Hematopoietic multipotent progenitor cell treated with erythropoietin and hydrocortisone succinate and interleukin-3 and kit ligand, for 17 days (in vitro differentiated cells): ENCODE measurements around the gene ZDHHC14.
"Not testable (repeated sequence)": the region's sequence is repeated elsewhere in the genome, so short reads cannot be mapped to it uniquely, and the experiment has no call there.

ENCODE experiments used
- DNase-seq: peaks from one replicate; pipeline ENCODE4 v3.0.0-alpha.2; 2015; ENCODE audit warnings: low spot score

The ZDHHC14 gene

DNA sequence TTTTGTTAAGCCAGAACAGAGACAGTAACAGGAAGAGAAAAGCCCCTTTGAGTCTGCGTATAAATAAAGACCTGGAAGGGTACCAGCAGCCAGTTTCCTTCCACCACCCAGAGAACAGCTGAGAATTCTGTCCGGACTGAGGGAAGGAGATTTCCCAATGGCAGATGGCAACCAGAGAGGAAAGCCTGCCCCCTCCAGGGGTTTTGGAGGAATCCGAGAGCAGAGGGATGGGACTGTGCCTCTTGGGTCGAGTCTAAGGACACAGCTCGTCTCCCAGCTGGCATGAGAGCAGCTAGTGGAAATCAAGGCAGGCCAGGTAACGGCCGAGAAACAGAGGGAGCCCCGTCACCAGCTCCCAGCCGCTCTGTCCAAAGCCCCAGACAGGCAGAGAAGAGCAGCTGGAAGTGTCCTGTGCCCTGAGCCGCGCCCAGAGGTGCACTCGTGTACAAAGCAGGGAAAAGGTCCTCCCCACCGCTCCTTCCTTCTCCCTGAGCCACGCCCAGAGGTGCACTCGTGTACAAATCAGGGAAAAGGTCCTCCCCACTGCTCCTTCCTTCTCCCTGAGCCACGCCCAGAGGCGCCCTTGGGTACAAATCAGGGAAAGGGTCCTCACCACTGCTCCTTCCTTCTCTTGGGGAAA is 308.1 kb downstream of the ZDHHC14 start:
- DNase-seq, result no peak

DNA sequence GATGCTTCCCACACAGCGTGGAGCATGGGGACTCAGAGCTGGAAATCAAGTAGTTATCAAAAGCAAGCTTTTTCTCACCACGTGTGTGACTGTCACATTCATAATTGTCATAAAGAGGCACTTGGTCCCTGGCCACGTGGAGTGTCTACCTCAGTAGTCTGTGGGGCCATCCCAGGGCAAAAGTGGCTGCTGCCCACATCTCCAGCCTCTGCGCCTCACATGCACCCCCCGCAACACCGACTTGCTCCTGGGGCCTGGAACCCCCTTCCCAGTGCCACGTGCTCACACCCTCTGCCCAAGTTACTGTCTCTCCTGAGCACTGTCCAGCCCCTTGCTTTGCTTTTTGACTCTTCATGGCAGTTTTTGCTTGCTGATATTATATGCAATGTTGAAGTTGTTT is 308.9 kb downstream of the ZDHHC14 start:
- no peak for DNase-seq

DNA sequence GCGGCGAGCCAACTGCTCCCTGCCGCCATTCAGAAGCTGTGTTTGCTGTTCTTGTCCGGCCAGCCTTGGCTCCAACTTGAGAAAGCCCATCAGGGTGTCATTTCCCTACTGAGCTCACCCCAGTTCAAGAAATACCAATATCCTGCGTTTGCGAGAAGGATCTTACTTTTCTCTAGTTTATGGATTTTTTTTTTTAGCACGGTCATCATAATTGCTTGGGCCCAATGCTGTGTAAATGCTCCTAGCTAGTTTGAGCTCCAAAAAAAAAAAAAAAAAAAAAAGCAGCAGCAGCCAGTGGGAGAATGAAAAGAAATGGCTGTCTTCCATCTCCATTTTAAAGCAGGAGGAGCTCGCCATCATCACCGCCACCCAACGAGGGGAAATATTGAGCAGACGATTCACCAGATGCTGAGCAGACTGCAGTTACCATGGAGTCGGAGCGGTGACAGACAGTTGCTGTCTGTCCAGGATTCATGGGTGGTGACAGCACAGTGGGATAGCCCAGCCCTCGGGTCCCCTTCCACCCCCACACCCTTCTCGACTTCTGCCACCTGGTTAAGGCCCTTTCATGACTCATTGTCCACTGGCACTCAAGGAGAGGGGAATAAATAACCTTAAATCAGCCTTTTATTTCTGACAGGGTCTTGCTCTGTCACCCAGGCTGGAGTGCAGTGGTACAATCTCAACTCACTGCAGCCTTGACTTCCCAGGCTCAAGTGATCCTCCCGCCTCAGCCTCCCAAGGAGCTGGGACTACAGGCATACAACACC is 309.6 kb downstream of the ZDHHC14 start:
- no peak for DNase-seq

DNA sequence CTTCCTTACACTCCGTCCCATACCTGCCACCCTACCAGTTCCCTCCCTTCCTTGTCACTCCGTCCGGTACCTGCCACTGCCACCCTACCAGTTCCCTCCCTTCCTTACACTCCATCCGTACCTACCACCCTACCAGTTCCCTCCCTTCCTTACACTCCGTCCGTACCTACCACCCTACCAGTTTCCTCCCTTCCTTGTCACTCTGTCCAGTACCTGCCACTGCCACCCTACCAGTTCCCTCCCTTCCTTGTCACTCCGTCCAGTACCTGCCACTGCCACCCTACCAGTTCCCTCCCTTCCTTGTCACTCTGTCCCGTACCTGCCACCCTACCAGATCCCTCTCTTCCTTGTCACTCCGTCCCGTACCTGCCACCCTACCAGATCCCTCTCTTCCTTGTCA is 310.6 kb downstream of the ZDHHC14 start:
- DNase-seq, result not testable (repeated sequence)

GRCh38 chr6:157693867-157694266 is 312.9 kb downstream of the ZDHHC14 start:
- DNase-seq, result no peak

DNA sequence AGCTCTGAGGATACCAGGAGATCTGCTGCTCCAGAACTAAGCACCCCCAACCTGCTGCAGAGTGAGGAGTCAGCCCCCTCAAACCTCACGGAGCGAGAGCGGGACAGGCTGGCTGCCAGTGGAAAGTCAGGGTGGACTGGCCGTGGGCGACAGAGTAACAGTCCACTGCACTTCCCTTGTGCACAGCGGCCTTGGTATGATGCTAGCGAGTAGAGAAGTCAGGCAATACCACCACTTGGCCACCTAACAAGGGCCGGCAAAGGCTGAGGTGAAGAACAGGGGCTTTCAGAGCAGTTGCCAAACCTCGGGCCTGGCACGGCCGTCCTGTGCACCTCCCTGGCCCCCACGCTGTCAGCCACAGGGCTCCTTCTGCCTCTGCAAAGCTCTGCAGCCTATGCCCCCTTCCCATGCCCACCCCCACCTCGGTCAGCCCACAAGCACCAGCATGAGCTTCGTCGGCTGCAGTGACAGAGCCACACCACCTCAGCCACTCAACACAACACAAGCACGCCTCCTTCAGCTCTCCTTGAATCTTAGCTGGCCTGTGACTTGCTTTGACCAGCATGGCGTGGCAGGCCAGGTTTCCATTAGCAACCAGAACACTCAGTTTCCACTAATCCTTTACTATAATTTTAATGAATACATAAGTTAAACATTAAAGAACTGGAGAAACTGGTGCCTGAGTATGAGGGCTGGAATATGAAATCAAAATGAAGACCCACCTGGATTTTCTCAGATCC is 314.5 kb downstream of the ZDHHC14 start:
- no peak for DNase-seq

GRCh38 chr6:157699777-157700636 is 319.0 kb downstream of the ZDHHC14 start:
- DNase-seq, result no peak

- DNase-seq, result not testable (repeated sequence)
Measured at GRCh38 chr6:157706351-157706750, 325.4 kb downstream of the ZDHHC14 start.

DNA sequence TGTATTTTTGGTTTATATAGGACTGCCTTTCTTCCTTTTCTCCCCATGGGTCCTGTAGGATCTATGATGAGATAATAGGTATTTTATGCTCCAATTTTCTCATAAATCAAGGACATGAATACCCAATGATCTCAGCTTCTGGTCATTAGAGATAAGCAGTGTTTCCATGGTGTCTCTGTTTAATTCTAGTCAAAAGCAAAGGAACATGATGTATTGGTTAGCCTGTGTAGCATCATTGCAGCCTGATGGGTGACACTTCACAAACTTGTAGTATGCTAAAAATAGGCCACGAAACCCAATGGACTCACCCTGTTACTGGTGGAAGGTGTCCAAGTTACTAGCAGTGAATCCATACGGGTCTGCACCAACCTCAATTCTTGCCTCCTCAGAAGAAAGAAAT is 325.9 kb downstream of the ZDHHC14 start:
- no peak for DNase-seq

DNA sequence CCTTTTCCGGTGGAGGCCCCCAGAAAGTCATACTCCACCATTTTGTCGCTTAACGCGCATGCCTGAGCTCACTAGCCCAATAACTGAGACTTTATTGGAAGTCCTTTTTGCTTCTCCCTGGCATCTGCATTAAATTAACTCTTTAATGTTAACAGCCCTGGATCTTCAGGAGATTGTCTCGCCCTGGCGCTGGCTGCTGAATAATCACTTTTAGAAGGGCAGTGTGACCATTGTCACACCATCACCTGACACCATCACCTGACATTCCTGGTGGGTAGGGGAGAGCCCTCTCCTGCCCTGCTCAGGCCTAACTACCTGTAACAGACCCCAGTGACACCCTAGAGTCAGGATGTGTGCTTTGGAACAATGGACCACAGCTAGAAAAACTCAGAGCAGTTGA is 326.6 kb downstream of the ZDHHC14 start:
- no peak for DNase-seq

- no peak for DNase-seq
Measured at GRCh38 chr6:157708239-157708638, 327.2 kb downstream of the ZDHHC14 start.

DNA sequence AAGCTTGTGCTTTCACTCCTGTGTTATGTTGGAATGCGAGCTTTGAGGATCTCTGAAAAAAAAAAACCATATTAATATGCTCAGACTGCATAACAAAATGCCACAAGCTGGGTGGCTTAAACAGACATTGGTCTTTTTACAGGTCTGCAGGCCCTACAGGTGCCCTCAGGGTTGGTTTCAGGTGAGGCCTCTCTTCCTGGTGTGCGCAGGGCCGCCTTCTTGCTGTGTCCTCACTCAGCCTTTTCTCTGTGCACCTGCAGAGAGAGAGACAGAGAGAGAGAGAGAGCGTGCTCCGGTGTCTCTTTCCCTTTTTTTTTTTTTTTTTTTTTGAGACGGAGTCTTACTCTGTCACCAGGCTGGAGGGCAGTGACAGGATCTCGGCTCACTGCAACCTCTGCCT is 327.9 kb downstream of the ZDHHC14 start:
- DNase-seq, result no peak

GRCh38 chr6:157709555-157709954 is 328.6 kb downstream of the ZDHHC14 start:
- no peak for DNase-seq

DNA sequence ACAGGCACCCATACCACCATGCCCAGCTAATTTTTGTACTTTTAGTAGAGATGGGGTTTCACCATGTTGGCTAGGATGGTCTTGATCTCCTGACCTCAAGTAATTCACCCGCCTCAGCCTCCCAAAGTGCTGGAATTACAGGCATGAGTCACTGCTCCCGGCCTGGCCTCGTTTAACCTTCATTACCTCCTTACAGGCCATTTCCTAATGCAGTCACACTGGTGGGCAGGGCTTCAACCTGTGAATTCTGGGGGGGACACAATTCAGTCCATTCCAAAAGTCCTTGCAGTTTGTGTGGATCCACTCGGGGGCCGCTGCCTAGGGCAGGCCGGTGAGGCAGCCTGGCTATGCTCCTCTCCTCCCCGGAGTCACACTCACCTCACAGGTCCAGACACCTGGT is 329.6 kb downstream of the ZDHHC14 start:
- DNase-seq, result no peak

DNA sequence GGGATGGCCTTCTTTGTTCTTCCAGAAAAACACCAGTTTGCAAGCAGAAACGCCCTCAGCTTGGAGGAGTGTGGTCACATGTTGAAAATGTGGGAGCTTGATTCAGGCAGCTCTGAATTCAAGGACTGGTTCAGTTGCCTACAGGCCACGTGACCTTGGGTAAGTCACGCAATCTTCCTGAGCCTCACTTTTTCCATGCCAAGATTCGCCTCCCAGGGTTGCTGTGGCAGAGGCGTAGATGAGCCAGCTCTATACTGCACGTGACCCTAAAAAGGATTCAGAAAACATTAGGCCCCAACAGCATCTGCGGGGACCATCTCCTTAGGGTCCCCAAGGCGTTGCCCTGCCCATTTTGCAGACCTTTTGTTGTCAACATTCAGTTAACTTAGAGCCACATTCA is 330.1 kb downstream of the ZDHHC14 start:
- no peak for DNase-seq

DNA sequence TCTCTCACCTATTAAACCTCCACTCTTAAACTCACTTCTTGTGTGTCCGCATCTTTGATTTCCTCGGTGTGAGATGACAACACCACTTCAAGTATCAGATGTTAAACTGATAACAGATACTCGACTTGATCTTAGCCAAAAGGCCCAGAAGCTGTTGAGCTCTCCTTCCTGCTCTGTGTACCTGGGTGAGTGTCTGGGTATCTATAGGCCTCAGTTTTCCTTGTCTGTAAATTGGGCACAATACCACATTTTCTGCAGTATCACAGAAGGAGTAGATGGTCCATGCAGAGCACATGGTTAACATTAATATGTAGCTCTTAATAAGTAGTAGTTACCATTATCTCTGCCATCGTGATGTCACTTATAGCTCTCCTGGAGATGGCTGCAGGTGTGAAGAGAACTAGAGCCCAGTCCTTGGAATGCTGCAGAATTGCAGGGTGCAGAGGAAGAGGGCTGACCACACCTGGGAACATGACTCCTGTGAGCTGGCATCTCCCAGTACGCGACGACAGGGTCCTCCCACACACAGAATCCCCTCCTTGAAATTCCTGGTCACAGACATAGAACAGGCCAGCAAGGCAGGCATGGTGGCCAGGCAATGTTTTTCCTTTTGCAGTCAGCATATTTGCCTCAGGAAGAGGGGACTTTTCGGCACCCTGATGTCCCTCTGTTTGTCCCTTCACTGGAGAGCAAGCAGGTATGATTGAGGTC is 331.8 kb downstream of the ZDHHC14 start:
- DNase-seq, result no peak

- no peak for DNase-seq
Measured at GRCh38 chr6:157713451-157714152, 332.6 kb downstream of the ZDHHC14 start.

- no peak for DNase-seq
Measured at GRCh38 chr6:157714153-157714490, 333.1 kb downstream of the ZDHHC14 start.

DNA sequence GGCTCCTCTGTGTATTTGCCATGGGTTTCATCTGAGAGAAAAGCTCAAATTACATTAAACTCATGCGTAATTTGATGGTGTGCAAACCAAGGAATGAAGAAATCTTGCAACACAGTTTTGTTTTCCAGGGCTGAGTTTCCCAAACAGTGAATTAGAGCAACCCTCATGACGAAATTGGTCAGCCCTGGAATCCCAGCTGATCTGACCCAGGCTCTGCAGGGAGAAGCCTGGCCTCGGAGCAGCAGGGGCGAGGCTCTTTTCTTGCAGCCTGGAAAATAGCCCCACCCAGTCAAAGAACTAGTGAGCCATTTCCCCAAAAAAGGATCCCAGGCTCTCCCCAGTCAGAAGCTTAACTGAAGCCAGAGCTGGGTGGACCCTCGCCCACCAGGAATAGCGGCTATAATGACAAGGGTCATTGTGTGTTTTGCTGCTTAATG is 334.8 kb downstream of the ZDHHC14 start:
- no peak for DNase-seq

DNA sequence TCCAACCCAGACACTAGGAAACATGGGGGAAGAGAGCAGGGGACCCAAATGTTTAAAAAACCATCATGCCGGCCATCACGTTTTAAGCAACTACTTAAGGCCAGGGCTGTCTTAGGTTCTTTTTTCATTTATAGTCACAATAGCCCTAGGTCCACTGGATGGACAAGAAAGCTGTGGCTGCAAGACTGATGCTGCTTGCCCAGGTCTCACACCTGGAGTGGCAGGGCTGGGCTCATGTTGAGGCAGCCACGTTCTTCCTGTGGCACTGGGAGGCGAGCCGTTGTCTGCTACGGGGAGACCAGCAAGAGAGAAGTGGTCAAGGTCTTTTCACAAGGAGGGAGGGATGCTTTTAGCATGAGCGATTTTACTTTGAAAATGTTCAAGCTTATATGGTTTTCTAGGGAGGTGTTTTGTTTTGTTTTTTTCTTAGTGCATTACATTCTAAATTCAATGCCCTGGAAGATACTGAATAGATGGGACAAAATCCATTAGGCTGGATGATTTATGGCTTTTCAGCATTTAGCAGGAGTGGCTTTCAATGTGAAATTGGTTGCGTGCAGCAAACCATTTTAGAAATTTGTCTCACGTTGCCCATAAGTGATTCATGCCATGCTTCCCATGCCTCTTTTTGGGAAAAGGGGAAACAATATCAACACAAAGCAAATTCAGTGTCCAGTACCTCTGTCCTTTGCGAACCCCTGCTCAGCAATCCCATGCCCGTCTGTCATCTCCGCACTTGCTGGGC is 335.4 kb downstream of the ZDHHC14 start:
- DNase-seq, result no peak
